ENCODE data around the gene MN1. TPM values are rescaled to one million over a fixed set of nuclear protein-coding genes. Genes with fewer than 3 reads are reported as not detected.

MN1 gene
- polyA plus RNA-seq, 2 of the 4 experiments (the other 2 are of a cell fraction): 0.59 to 2.4 TPM

DNA sequence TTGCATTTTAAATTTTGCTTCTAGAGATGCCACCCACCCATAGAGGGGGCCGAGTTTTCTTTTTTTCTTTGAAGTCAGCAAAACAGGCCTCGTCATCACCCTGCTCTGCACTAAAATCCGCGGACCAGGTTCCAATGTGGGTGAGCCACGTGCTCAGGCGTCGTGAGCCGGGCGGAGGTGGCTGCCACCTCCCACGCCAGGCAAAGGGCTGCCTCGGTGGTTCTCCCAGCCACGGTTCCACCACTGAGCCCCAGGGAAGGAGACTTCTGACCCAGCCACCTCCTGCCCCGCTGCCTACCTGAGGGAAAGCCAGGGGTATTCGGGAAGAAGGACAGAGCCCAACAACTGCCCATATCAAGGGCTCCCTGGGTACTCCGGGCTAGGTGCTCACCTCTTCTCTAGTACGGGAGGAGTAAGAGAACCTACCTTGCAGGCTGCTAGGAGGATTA lies 45.3 kb downstream of the MN1 start:
- Histone ChIP-seq H3K4me3 (no peak overlapping the region), H3K27ac (no peak overlapping the region), H3K4me2 (no peak overlapping the region), H3K4me1 (peaks cover 7% of the 10 kb centered on the region; the same call in 2 of the 3 replicates), H3K9me3 (no peaks in the 10 kb centered on the region)
- 83% methylated on average over 15 of the region's 16 CpGs for WGBS (ENCODE audit: missing lambda C conversion rate)
- no peak for FAIRE-seq
- DNase-seq (ENCODE audit: low read depth in 1 of 2, low spot score in 1 of 2): no peak
- ChIA-PET POLR2A (no interaction called here), CTCF (no interaction called here)
- ATAC-seq: no peak
- TF ChIP-seq FOSB (CRISPR knock-in tag; IDR thresholded peaks at IDR 0.05) (no peak), HOXB5 (CRISPR knock-in tag; IDR thresholded peaks at IDR 0.05) (no peak), GATA3 (IDR thresholded peaks at IDR 0.05; ENCODE audit: borderline replicate concordance) (no peak), BHLHE40 (IDR thresholded peaks at IDR 0.05; ENCODE audit: low read depth, low read length) (no peak), HES2 (IDR thresholded peaks at IDR 0.05) (no peak), RAD21 (conservative IDR thresholded peaks at IDR 0.05 in 1 of 2, IDR thresholded peaks at IDR 0.05 in 1 of 2) (no peak)
- TF ChIP-seq, protein P1, sequence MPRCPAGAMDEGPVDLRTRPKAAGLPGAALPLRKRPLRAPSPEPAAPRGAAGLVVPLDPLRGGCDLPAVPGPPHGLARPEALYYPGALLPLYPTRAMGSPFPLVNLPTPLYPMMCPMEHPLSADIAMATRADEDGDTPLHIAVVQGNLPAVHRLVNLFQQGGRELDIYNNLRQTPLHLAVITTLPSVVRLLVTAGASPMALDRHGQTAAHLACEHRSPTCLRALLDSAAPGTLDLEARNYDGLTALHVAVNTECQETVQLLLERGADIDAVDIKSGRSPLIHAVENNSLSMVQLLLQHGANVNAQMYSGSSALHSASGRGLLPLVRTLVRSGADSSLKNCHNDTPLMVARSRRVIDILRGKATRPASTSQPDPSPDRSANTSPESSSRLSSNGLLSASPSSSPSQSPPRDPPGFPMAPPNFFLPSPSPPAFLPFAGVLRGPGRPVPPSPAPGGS (IDR thresholded peaks at IDR 0.05): no peak

DNA sequence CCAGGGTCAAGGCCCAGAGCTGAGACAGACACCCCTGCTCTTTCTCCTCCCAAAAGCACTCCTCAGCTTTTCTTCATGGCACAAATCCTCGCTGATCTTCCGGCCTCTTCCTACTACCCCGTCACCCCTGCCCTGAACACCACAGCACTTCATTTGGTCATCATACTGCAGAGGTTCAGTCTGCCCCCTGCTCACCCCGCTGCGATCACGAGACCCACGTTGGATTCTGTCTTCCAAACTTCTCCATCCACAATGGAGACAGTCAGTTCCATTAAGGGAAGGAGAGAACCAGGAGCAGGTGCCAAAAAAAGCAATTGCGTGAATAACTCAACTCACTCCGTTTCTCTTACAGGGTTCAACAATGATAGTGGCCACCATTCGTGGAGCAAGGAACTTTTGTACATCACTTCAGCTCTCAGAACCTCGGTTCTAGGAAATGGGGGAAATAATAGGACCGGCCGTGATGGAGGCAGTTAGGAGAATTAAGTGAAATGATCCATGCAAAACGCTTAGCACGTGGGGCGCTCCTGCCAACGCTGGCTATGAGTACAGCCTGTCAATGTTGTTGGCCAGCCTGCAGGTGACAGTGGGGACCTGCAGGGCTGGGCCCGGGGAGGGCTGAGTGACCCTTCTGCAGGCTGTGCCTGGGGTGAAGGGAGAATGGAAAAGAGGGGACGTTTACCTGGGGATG lies 45.9 kb downstream of the MN1 start:
- Histone ChIP-seq H3K4me2 (no peak overlapping the region), H3K27ac (no peak overlapping the region), H3K4me3 (no peak overlapping the region), H3K4me1 (peaks cover 7% of the 10 kb centered on the region; the same call in 2 of the 3 replicates), H3K9me3 (no peaks in the 10 kb centered on the region)
- ChIA-PET CTCF (no interaction called here), POLR2A (no interaction called here)
- FAIRE-seq: no peak
- no peak for TF ChIP-seq POLR2A (IDR thresholded peaks at IDR 0.05; ENCODE audit: low read length)
- no peak for TF ChIP-seq TFCP2L1 (CRISPR knock-in tag; IDR thresholded peaks at IDR 0.05)
- no peak for ATAC-seq
- no peak for DNase-seq (ENCODE audit: low read depth in 1 of 2, low spot score in 1 of 2)
- WGBS (ENCODE audit: missing lambda C conversion rate): 79% methylated on average over 18 of the region's 19 CpGs

GRCh38 chr22:27754888-27755480 lies 46.6 kb downstream of the MN1 start:
- 74% methylated on average over 5 of the region's 8 CpGs for WGBS (ENCODE audit: missing lambda C conversion rate)
- no peak for DNase-seq (ENCODE audit: low read depth in 1 of 2, low spot score in 1 of 2)
- H3K4me3 ChIP-seq: no peak overlapping the region
- no peak overlapping the region for H3K27ac ChIP-seq
- peaks cover 11% of the 10 kb centered on the region; the same call in 2 of the 3 replicates for H3K4me1 ChIP-seq
- no peak; a peak in 1 of 6 replicates for ATAC-seq
- no peaks in the 10 kb centered on the region for H3K9me3 ChIP-seq
- H3K4me2 ChIP-seq: no peak overlapping the region
- POLR2A ChIA-PET: no interaction called here
- FAIRE-seq: no peak
- CTCF ChIA-PET: no interaction called here
- TF ChIP-seq POLR2A (IDR thresholded peaks at IDR 0.05; ENCODE audit: low read length): no peak

DNA sequence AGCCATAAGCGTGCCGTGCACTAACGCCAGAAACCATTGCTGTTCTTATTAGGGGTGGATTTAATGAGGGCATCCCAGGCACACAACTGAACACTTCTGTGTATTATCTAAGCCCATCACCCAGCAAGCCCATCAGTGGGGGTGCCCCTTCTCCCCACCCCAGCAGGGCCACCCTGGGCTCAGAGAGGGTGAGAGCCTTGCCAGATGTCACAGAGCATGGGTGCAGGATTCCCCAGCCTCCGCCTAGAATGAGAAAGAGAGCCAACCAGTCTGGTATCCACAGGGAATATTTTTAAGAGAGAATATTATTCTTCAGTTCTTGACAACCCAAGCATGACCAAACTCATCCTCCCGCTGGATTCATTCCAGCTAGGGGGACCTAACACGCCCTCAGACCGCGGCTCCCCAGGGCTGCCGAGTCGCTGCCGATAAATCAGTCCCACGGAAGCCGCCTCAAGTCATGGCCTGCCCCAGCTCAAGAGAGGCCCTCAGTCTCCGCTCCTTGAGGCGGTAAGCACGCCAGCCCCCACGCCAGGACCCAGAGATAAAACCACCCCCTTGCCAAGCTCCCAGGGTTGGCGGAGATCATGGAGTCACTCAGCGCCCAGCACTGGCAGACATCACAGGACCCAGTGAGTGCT lies 47.2 kb downstream of the MN1 start:
- CTCF ChIA-PET: no interaction called here
- DNase-seq (ENCODE audit: low read depth in 1 of 2, low spot score in 1 of 2) (no peak), FAIRE-seq (no peak), ATAC-seq (no peak)
- POLR2A ChIA-PET: no interaction called here
- 85% methylated on average over 13 of the region's 19 CpGs for WGBS (ENCODE audit: missing lambda C conversion rate)
- no peak overlapping the region for H3K4me2 ChIP-seq
- H3K9me3 ChIP-seq: no peaks in the 10 kb centered on the region
- no peak overlapping the region for H3K27ac ChIP-seq
- TF ChIP-seq TFCP2L1 (CRISPR knock-in tag; IDR thresholded peaks at IDR 0.05): no peak
- TF ChIP-seq PHF8 (IDR thresholded peaks at IDR 0.05; ENCODE audit: borderline replicate concordance, low read depth): no peak
- no peak for TF ChIP-seq HDAC2 (IDR thresholded peaks at IDR 0.05)
- no peak for TF ChIP-seq NR3C1 (IDR thresholded peaks at IDR 0.05)
- TF ChIP-seq, protein P2, sequence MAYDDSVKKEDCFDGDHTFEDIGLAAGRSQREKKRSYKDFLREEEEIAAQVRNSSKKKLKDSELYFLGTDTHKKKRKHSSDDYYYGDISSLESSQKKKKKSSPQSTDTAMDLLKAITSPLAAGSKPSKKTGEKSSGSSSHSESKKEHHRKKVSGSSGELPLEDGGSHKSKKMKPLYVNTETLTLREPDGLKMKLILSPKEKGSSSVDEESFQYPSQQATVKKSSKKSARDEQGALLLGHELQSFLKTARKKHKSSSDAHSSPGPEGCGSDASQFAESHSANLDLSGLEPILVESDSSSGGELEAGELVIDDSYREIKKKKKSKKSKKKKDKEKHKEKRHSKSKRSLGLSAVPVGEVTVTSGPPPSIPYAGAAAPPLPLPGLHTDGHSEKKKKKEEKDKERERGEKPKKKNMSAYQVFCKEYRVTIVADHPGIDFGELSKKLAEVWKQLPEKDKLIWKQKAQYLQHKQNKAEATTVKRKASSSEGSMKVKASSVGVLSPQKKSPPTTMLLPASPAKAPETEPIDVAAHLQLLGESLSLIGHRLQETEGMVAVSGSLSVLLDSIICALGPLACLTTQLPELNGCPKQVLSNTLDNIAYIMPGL (CRISPR knock-in tag; IDR thresholded peaks at IDR 0.05; ENCODE audit: borderline replicate concordance): no peak
- no peak for TF ChIP-seq FOSL2 (IDR thresholded peaks at IDR 0.05)
- no peak for TF ChIP-seq FOSL2 (CRISPR knock-in tag; IDR thresholded peaks at IDR 0.05)
- no peak for TF ChIP-seq POLR2A (IDR thresholded peaks at IDR 0.05; ENCODE audit: low read length)
- no peak for TF ChIP-seq HOXA7 (CRISPR knock-in tag; IDR thresholded peaks at IDR 0.05)
- no peak for TF ChIP-seq ELK1 (IDR thresholded peaks at IDR 0.05; ENCODE audit: low read depth, low read length)
- TF ChIP-seq BHLHE40 (IDR thresholded peaks at IDR 0.05; ENCODE audit: low read depth, low read length): no peak
- no peak for TF ChIP-seq FOSB (CRISPR knock-in tag; IDR thresholded peaks at IDR 0.05)
- no peak overlapping the region for H3K4me3 ChIP-seq
- H3K4me1 ChIP-seq: peaks cover 14% of the 10 kb centered on the region; the same call in 2 of the 3 replicates

Measured in A549 (cell line).